Measurements from ENCODE around the gene OR10H1.
"Not testable (repeated sequence)": the region's sequence is repeated elsewhere in the genome, so short reads cannot be mapped to it uniquely, and the experiment has no call there.

The OR10H1 gene

DNA sequence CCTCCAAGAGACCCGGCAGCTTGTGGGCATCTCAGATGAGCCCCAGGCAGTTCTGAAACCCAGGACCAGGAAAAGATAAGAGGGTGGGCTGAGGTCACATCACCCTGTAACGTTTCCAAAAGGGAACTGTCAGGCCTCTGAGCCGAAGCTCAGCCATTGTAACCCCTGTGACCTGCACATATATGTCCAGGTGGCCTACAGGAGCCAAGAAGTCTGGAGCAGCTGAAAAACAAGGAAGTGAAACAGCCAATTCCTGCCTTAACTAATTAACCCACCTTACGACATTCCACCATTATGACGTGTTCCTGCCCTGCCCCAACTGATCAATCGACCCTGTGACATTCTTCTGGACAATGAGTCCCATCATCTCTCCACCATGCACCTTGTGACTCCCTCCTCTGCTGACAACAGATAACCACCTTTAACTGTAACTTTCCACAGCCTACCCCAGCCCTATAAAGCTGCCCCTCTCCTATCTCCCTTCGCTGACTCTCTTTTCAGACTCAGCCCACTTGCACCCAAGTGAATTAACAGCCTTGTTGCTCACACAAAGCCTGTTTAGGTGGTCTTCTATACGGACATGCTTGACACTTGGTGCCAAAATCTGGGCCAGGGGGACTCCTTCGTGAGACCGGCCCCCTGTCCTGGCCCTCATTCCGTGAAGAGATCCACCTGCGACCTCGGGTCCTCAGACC, 13.3 kb upstream of the OR10H1 start:
- DNase-seq (ENCODE audit: low read depth) = not testable (repeated sequence)

DNA sequence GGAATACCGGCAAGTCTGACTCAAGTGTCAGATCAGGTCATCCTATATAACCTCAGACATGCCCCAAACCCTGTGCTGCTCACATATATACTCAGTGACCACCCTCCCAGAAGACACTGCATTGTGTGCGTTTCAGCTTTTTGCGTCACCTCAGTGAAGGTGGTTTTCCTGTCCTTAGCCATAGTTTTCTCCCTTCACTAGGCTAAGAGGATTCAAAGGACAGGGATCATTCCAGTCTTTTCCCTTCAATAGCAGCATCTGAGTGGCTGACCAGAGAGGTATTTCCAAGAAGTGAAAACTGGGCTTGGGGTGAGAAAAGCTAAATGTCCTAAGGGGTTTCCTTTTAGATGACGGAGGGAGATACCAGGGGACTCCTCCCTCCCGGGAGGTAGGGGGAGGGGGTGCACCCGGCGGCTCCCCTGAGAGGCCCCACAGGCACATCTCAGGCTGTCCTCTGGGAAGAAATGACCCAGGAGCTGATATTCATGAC, 12.7 kb upstream of the OR10H1 start:
- no peak for DNase-seq (ENCODE audit: low read depth)

DNA sequence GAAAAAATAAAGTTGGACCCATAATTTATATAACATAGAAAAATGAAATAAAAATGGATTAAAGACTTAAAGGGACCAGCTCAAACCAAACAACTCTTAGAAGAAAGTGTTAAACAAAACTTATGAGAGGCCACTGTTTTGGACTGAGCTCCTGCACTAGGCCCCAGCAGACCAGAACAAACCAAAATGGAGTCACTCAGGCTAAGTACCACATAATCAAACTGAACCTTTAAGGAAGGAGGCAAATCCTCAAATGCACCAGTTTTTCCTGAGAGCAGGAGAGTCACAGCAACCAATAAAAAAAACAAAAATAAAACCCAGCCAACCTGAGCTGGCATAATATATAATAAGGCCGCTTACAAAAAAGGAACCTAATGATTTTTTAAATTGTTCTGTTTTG, 10.3 kb upstream of the OR10H1 start:
- DNase-seq (ENCODE audit: low read depth) = no peak

DNA sequence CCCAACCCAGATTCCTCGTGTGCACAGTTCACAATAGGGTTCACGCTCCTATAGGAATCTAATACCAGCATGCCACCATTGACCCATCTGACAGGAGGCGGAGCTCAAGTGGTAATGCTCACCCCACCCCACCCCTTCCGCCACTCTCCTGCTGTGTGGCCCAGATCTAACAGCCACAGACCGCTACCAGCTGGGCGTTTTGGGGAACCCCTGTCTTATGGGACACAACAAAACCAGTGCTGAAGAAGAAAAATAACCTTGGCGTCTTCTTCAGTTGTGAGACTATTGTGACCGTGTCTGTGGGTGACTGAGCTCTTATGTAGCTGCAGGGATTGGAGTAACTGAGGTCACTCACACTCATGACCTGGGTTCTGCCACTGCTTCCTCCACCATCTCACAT, 5.2 kb upstream of the OR10H1 start:
- DNase-seq (ENCODE audit: low read depth) = no peak

DNA sequence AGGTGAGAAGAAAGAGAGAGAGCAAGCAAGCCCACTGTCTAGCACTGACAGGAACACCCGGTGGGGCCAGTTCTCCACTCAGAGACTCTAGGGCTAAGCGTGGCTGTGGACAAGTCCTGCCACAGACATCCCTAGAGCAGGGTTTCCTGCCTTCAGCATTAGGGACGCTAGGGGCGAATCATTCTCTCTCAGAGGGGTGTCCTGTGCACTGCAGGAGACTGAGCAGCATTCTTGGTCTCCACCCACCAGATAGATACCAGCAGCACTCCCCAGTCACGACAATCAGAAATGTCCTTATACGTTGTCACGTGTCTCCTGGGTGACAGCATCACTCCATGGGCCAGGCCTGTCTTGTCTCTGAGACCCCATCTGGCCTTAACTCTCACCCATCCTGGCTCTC, 1.5 kb downstream of the OR10H1 start:
- DNase-seq (ENCODE audit: low read depth) = no peak

DNA sequence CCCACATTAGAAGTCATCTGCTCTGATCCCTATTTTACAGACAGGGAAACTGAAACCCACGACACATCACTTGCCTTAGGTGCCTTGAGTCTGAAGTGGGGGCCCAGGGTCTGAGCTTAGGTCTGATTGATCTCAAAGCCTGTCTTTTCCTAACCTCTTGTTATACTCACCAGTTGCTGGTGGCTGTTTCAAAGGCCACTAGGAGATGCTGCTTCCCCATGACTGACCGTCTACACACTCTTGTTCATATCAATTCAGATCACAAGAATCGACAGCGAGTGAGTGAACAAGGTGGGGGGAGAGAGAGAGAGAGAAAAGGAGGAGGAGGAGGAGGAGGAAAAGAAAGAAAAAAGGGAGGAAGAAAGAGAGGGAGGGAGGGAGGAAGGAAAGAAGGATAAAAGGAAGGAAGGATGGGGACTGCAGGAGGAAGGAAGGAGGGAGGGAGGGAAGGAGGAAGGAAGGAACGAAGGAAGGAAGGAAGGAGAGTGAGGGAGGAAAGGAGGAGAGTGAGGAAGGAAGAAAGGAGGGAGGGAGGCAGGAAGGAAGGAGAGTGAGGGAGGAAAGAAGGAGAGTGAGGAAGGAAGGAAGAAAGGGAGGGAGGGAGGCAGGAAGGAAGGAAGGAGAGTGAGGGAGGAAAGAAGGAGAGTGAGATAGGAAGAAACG, 3.3 kb downstream of the OR10H1 start:
- no peak for DNase-seq (ENCODE audit: low read depth)

DNA sequence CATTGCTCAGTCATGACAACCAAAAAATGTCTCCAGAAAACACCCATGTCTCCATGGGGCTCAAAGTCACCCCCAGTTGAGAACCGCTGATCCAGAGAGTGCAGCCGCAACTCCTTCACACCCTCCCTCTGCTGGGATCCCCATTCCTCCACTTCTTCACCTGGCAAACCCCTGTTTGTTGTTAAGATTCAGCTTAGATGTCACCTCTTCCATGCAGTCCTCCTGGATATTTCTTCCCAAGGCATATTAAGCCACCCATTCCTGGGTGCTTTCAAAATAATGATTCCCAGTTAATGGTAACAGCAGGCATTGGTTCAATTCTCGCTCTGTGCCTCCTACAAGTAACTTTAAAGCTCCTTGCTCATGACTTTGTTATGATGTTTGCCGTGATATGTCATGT, 4.0 kb downstream of the OR10H1 start:
- DNase-seq (ENCODE audit: low read depth) = no peak

DNA sequence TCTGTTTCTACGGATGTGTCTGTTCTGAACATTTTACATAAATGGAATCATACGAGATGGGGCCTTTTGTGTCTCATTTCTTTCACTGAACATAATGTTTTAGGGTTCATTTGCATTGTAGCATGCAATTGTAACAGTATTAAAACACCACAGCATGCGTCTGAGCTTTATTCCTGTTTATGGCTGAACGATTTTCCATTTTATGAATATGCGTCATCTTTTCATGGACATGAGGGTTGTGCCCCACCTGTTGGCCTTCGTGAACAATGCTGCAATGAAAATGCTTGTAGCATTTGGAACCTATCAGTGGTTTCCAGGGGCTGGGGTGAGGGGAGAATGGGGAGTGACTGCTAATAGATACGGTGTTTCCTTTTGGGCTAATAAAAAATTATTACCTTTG, 5.1 kb downstream of the OR10H1 start:
- no peak for DNase-seq (ENCODE audit: low read depth)

DNA sequence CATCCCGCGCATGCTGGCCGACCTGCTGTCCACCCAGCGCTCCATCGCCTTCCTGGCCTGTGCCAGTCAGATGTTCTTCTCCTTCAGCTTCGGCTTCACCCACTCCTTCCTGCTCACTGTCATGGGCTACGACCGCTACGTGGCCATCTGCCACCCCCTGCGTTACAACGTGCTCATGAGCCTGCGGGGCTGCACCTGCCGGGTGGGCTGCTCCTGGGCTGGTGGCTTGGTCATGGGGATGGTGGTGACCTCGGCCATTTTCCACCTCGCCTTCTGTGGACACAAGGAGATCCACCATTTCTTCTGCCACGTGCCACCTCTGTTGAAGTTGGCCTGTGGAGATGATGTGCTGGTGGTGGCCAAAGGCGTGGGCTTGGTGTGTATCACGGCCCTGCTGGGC, 21.2 kb downstream of the OR10H1 start:
- DNase-seq (ENCODE audit: low read depth) = not testable (repeated sequence)

DNA sequence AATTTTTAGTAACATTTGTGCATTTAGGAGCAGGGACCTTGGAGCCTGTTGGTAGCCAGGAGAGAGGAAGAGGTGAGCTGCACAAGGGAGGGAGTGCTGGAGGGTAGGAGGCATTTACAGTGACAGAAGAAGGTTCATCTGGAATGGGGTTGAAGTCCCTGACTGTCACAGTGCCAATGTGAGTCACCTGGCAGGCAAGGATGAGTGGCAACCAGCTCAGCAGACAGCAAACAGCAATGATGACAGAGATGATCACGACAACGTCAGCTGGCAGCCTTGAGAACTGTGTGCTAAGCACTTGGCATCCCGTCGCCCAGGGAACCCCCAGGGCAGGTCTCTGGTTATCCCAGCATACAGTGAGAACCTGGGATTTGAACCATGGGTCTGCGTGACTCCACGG, 25.4 kb downstream of the OR10H1 start:
- no peak for DNase-seq (ENCODE audit: low read depth)

DNA sequence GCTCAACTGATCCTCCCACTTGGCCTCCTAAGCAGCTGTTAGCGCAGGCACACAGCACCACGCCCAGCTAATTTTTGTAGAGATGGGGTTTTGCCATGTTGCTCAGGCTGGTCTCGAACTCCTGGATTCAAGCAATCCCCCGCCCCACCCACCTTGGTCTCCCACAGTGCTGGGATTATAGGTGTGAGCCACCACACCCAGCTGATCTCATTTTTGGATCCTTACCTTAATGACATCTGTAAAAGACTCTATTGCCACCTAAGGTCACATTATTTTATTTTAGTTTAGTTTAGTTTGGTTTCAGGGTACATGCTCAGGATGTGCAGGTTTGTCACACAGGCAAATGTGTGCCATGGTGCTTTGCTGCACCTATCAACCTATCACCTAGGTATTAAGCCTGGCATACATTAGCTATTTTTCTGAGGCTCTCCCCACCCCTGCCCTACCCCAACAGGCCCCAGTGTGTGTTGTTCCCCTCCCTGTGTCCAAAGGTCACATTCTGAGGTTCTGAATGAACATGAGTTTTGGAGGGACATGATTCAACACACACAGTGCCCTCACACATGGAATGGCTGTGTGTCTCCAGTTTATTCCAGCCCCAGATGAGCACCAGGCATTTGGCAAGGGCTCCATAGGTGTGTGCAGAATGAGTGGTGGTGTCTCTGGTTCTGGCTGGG, 26.7 kb downstream of the OR10H1 start:
- DNase-seq (ENCODE audit: low read depth) = no peak

DNA sequence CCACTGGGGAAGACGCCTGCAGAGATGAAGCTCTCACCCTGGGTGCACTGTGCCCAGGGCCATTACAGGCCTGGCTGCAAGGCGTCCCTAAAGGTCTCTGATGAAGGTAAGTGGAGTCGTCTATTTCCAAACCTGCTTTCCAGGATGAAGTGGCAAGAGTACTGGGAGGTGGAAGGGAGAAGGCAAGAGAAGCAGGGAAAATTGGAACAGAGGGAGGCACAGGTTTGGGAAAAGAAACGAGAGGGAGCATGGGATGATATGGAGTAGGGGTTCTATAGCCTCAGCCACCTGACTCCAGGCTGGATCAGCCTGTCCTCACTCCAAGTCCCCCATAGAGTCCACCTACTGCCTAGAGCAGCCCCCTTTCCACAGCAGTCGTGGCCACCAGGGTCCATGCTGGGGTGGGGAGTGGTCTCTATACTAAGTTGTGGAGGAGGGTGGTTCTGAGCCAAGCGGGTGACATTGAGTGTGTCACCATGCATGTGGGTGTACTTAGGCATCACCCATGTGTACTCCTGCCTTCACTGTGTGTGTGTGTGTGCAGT, 27.8 kb downstream of the OR10H1 start, which contains the start of gene OR10H5:
Gene OR10H5, plus strand, starts transcription at position 51 of the 545 bp plus-strand sequence. CDS start 6,388 bp downstream, outside the sequence.
- no peak for DNase-seq (ENCODE audit: low read depth)

DNA sequence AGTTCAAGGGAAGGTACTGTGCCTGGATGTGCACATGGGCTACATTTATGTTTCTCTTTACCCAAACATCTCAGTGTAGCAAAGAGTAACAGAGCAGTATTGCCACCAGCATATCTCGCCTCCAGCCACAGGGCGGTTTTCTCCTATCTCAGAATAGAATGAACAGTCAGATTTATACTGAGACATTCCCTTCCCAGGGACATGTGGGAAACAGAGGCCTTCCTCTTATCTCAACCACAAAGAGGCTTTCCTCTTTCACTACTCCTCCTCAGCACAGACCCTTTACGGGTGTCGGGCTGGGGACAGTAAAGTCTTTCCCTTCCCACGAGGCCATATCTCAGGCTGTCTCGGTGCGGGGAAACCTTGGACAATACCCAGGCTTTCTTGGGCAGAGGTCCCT, 32.6 kb downstream of the OR10H1 start:
- not testable (repeated sequence) for DNase-seq (ENCODE audit: low read depth)

DNA sequence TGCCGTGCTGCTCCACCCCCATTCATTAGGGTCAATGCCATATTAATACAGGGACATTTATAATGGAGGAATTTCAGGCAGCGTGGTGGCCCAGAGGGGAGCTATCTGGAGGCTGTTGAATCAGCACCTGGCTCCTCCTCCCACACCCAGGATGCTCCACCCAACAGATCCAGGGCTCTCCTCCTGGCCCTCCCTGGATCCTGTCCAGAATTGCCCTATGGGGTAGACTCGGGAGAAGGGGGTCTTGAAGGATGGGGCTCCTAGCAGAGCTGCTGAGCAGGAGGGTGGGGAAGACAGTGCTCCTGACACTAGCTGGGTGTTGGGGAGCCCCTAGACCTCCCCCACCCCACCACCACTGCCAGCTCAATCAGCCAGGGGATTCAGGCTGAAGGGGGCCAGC, 33.3 kb downstream of the OR10H1 start:
- DNase-seq (ENCODE audit: low read depth) = no peak

DNA sequence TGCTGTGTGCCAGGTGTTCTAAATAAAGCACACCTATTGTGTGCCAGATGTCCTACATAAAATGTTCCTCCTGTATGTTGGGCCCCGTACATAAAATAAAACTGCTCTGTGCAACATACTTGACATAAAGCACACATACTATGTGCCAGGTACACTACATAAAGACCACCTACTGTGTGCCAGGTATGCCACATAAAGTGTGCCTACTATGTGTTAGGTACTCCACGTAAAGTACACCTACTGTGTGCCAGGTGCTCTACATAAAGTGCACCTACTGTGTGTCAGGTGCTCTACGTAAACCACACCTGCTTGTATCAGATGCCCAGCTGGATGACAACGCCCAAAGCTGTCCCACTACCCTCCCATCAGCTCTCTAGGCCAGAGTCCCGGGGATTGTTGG, 33.8 kb downstream of the OR10H1 start:
- DNase-seq (ENCODE audit: low read depth) = no peak

DNA sequence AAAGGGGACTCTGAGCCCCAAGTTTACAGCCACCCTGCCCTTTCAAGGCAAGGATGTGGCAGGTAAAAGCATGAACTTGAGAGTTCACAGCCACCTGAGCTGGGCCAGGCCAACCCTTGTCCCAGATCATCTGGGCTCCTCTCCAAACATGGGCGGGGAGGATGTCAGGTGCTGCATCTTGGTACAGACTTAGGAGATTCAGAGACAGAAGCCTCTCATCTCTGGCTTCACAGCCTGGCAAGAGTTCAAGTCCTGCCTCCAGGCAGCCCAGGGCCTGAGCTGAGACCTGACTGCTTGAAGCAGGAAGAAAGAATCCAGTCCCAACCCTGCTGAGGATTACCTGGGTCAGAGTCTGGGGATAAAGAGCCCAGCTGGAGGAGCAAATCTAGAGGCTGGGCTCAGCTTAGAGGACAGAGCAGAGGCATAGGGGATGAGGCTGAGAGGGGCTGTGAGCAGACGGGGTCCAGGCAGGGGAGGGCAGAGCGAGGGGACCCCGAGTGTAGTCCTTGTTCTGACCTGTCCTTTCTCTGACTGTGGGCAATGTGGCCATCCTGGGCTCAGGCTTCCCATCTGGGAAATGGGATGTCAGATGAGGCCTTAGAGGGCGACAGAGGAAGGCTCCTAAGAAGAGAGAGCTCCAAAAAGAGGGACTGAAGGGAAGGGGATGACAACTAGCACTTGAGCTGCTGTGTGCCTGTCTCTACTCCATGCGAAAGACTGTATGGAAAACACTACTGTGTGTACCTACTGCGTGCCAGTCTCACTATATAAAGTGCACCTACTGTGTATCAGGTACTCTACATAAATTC, 34.6 kb downstream of the OR10H1 start:
- DNase-seq (ENCODE audit: low read depth) = no peak

DNA sequence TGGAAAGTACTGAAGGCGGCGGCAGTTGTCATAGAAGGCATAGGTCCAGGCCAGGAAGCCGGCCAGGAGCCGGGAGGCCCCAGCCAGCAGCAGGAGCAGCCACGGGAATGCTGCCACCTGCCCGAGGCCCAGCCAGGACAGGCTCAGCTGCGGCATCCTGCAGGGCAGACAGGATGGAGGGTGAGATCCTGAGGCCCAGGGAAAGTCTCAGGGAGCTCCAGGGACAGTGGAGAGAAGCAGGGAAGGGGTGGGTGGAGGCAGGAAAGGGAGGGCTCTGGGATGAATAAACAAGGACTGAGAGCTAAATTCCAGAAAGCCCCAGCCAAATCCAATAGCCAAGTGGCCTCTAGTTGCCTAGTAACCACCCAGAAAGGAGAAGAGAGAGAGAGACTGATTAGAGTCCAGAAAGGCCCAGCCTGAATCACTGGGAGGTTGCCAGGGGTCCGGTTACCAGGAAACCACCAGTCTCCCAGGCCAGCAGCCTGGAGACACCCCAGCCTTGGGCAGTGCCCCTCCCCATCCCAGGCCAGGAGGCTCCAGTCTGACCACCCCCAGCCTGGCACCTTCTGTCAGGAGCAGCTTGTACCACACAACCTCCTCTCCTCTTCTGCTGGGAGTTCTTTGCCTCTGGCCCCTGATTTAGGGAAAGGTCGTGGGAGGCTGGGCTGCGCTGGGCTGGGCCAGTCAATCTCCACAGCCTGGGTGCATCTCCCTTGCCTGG, 35.5 kb downstream of the OR10H1 start:
- no peak for DNase-seq (ENCODE audit: low read depth)

DNA sequence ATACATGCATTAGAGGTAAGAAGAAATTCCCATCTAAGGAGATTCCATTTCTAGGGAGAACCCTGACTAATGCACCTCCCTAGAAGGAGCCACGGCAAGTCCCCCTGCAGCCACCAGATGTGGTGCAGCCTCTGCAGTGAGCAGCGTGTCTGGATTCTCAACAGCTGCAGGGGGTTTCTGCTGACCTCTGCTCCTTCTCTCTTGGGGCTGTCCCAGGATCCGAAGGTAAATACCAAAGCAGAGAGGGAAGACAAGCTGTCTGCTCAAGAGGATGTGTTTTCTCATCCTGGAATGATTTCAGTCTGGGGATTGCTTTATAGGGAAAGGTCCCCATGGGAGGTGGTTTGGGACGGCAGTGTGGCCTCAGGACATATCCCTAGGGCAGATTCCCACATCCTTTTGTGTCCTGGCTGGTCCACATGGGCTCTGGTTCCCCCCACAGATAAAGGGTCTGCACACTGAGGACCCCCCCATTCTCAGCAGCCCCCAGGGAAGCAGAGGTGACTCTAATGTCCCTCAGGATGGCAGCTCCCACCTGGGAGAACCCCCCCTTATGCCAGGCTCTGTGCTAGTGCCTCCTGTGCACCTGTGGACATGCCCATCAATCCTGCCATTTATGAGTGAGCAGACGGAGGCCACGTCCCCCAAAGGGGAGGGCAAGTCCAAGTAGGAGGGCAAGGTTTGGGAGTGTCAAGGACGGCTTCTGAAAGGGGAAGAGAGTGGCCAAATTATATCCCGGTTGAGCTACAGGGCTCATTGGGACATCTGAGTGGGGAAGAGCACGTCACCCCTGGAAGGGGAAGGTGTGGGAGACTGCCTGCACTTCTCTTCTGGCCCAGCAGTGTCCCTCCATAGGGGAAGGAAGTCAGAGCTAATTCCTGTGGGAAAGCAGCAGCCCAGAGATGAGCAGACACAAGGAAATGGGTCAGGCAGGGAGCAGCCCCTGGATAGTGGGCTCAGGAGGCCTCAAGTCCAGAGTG, 38.2 kb downstream of the OR10H1 start:
- DNase-seq (ENCODE audit: low read depth) = no peak

DNA sequence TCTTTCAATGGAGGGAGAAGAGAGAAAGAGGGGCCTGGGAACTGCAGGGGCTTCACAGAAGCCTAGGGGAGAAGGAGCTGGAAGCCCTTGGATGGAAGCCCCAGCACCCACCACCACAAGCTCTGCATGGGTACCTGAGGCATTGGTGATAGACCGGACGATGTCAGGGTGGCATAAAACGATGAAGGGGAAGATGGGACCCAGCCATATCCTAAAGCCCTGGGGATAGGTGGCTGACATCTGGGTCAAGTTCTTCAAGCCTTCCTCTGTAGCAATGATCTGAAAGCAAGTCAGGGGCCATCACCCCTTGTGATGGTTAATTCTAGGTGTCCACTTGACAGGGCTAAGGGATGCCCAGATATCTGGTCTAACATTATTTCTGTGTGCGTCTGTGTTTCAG, 39.2 kb downstream of the OR10H1 start:
- DNase-seq (ENCODE audit: low read depth) = no peak

DNA sequence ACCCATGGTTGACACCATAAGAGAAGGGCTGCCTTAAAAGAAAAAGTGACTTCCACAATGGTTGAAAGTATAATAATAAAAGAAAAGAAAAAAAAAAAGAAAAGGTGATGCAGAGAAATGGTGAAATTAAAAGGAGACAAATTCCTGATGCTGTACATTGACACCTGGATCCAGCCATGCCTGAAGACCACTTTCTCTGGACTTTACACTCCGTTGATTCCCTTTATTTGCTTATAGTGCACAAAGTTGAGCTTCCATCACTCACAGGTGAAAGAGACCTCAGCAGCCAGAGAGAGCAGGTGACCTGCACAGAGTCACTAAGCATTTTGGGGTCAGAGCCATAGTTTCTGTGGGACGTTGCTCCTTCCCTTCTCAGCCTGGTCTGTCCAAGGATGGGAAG, 40.2 kb downstream of the OR10H1 start:
- DNase-seq (ENCODE audit: low read depth) = no peak
